HG03442 (cell line): ENCODE results near the gene ARHGAP1.
"Not testable (repeated sequence)": the region's sequence is repeated elsewhere in the genome, so short reads cannot be mapped to it uniquely, and the experiment has no call there.

Experiments
- ATAC-seq: cut with Tn5 transposase; IDR thresholded peaks from one replicate; pipeline ENCODE4 v1.9.1; 2021; ENCODE audit warnings: mild to moderate bottlenecking, moderate library complexity; ENCODE audit not compliant: unreplicated experiment

The ARHGAP1 gene

DNA sequence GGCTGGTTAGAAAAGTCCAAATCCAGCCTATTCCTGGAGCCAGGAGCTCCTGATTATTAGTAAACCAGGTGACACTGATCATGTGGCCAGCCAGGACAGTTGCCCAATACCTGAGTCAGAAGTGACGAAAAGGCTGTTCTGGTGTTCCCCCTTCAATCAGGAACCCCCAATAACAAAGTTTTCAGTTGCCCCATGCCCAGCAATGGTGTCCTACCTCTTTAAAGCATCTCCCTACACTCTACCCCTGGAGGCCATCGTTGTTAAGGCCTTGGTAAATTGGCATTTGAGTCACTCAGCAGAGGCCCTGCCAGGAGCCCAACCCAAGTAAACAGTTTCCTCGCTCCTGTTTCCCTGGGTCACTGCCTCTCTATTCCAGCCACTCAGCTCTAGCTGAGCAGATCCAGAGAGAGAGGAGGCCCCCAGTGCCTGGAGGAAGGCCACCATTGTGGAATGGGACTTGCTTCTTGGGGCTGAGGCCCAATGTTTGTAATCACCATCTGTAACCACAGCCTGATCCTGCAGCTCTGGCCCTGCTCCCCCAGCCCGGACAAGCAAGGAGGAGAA is 25.0 kb downstream of the ARHGAP1 start:
- no peak for ATAC-seq

DNA sequence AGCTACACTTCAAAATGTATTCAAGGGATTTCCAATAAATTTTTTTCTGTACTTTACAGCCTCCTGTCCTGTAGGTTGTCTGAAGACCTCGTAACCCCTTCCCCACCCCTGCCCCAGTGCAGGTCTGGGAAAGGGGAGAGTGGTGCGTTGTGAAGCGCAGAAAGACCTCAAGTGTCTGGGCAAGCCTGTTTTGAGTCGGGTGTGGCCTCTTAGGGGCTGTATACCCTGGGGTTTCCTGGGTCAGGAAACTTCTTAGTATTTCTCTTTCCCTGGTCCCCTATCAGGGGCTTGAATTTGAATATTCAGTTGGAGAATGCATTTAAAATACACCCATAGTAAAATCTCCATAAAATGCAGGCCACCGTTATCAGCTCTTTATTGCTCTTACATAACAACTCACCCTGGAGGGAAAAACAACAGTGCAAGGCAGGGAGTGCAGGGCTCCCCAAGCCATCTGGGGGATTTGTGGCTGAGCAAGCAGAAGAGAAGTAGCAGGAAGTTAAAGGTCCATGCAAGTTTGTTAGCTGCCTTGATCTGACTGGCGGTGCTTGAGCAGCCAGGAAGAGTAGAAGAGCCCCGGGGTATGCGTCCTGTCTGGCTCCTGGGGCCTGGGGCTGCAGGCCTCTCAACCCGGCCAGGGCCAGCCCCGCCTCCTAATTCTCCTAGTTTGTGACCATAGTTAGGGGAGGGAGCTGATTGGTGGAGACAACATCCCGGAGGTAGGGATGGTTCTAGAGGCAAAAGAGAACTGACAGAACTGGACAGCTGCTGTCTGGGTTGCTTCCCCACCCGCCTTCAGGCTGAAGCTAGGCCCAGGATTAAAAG is 25.7 kb downstream of the ARHGAP1 start:
- no peak for ATAC-seq

DNA sequence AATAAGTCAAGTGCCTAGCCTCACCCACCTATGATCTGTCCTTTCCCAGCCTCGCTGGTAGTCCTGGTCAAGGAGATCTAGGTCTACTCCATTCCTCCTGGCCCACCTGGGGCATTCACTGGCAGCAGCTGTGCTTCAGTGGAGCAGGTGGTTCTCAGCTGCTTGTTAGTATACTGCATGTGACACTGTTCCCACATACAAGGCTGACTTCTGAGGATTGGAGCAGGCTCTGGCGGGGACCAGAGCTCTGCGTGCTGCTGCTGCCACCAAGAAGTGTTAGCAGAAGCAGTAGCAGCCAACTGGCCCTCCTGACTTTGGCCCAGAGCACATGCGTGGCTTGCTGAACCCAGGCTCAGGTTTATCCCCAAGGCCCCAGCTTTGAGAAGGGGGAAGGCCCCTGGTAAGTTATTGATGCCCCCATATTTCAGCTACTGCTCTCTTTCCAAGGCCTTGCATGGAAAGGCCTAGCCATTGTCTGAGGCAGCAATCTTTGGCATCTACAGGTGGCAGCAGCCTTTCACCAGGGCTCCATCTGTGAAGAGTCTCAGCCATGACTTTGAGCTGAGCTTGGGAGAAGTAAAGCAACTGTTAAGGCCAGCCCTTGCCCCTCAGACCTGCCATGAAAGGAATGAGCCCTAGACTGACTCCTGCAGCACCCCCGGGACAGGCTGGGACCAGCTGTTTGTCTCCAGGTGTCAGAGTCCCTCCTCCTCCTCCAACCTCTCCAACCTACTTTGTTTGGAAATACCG is 26.5 kb downstream of the ARHGAP1 start:
- no peak for ATAC-seq

DNA sequence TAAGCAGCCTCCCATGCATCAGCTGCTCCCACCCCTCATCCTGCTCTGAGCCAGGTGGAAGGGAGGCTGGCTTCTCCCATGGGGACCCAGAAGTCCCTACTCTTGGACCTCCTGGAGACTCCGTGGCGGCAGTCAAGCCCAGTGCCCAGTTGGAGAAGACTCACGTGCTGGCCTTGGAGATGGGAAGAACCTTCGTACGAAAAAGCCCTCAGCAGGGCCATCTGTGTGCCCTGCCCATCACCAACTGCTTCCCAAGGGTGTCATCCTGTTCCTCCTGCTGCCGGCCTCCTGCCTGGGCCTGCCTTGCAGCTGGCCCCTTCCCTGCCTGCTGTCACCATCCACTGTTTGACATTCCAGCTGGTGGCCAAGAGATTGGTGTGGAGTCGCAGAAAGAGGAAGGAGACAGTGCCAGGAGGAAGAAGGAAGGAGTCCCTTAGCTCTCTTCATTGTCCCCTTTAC is 28.0 kb downstream of the ARHGAP1 start:
- no peak for ATAC-seq

DNA sequence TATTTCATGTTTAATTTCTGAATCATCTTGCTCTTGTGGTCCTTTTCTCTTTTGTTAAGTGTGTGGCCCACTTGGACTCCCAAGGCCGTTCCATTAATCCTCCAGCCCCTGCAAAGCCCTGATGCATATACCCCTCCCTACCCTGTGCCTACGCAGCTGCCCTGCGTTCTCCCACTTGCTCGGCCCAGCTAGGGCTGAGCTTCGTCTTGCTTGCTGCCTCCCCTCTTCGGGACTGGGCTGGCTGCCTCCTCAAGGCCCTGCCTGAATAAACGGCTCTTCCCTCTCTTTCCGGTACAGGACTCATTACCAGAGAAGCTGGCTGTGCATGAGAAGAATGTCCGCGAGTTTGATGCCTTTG is 28.5 kb downstream of the ARHGAP1 start:
- no peak for ATAC-seq

DNA sequence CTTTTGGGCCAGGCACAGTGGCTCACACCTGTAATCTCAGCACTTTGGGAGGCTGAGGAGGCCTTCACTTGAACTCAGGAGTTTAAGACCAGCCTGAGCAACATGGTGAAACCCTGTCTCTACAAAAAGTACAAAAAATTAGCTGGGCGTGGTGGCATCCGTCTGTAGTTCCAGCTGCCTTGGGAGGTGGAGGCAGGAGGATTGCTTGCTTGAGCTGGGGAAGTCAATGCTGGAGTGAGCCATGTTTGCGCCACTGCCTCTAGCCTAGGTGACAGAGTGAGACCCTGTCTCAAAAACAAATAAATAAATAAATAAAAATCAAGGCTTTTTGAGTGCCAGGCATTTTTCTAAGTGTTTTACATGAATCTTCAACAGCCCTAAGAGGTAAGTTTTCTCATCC is 29.9 kb downstream of the ARHGAP1 start:
- not testable (repeated sequence) for ATAC-seq

DNA sequence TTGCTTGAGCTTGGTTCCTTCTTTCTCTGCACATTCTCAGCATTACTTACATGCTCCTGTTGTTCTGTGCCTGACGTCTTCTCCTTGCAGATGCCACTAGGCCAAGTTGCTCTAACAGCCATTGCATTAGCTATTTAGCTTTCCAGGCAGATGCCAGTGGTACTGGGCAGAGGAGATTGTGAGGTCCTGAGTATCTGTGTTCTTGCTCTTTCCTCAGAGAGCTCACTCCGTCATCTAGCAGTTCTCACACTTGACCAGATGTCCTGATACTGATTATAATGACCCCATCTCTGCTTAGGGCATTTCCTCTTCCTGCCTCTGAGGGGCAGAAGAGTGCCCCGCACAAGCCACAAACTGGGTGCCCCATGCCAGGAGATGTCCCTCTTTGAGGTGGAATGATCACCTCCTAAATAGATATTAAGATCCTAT is 30.7 kb downstream of the ARHGAP1 start:
- no peak for ATAC-seq

DNA sequence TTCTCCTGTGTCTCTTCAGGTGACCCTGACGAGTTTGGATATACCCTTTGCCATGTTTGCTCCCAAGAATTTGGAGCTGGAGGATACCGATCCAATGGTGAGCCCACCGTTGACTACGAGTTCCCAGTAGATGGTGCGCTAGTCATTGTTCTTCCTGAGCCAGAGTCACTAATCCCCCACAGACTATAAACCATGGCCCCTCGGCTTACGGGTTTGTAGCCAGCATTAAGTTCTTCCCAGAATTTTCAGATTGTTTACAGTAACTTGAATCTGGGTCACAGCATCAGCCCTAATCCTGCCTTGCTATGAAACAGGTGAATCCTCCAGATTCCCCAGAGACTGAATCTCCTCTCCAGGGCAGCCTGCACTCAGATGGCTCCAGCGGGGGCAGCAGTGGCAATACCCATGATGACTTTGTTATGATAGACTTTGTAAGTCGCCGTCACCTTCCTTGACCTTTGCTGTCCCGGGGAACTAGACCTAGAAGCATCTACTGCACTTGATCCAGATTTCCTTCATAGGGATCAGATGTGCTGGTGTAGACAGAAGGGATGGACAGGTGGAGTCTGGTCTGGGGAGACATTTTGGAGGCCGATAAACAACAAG is 31.8 kb downstream of the ARHGAP1 start:
- ATAC-seq = no peak

DNA sequence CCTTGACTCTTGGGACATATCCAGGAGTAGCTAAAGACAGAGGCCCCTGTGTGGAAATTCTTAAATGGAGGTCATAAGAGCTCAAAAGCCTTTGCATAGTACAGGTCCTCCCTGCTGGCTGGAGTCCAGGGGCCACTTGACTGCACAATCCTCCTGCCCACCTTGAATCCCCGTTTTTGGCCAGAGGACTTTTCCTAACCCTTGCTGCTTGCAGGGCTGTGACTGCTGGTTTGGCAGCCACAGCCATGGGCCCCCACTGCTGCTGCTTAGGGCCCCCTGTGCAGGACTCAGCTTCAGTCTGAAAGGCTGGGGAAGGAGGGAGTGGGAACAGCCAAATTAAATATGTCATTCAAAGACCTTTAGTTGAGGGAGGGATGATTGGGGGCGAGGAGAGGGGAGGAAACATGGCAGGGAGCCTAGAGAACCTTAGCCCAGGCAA is 33.4 kb downstream of the ARHGAP1 start:
- ATAC-seq = no peak

DNA sequence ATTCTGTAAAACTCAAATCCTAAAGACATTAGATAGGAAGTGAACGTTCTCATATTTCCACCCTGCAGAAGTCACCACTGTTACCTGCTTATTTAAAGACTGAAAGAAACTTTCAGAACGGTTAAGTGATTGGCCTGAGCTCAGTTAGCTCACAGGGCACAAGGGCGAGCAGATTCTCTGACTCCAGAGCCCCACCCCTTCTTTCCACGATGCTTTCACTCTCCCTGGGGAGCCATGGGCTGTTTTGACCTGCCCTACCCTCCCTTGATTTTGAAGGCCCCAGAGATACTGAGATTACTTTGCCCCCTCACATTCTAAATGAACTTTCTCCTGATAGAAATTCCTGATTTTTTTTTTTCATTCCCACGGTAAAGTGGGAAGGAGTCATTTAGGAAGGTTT is 33.9 kb downstream of the ARHGAP1 start:
- ATAC-seq = no peak

DNA sequence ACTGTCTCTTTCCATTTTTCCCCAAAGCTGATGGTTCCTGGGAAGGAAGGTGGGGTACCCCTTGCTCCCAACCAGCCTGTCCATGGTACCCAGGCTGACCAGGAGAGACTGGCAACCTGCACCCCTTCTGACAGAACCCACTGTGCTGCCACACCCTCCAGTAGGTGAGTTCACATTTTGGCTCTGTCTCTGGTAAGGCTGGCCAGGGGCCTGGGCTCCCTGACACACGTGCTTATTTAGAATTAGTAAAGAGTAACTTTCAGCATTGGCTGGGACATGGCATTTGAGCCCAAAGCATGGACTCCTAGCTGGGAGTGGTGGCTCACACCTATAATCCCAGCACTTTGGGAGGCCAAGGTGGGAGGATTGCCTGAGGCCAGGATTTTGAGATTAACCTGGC is 35.1 kb downstream of the ARHGAP1 start:
- ATAC-seq = no peak

DNA sequence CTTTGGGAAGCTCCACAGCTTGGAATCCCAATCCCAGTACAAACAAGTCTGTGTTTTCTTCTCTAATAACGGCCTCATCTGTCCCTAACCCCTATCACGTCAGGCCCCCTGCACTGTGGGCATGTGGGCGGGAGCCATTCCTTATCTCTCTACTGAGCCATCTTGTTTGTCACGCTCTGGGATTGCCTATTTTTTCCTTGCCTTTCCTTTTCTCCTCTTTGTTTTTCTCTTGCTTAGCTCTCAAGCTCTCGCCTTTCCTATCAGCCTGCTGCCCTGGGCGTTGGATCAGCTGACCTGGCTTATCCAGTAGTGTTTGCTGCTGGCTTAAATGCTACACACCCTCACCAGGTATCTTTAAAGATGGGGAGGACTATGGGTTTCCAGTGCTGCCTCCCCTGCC is 35.8 kb downstream of the ARHGAP1 start:
- ATAC-seq = no peak

DNA sequence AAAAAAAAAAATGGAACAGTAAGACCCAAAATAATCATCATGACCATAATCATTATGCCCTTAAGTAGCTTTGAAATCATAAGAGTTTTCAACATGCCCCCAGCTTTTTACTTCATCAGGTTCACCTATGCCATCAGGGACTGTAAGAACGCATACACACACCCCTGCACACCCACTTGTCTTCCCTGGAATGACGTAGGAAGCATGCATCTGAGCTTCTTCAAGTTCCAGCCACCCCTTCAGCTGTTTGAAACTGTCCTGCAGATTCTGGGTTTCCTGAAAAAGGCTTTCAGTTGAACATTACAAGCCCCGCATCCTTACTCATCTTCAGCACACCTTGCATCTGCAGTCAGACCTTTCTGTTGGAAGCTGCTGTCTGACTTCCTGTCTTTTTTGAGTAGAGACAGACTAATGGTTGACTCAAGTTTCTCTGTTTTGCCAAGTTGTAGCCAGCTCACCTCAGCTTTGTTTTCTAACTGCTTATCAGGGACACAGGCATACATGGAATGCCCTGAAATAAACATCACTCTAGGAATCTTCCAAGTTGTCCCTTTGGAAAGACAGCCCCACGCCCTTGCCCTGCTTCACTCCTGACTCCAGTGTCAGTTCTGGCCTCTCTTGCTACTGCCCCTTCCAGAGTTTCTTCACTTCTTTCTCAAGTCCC is 37.0 kb downstream of the ARHGAP1 start:
- ATAC-seq = no peak

DNA sequence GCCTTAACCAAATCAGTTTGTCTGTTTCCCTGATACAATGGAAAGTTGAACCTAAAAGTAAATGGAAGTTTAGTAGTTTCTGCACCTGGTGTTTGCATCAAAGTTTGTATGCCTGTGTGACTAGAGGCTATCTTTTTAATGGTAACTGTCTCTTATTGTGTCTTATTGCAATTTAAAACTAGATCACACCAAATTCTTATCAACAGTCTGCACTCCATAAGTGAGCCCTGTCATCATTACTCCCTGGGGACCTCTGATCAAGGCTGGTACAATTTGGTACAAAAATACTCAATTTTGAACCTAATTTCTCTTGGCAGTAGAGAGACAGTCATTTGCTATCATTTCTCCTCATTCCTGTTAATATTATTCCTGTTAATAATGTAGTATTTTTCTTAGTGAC is 38.1 kb downstream of the ARHGAP1 start:
- ATAC-seq = no peak

DNA sequence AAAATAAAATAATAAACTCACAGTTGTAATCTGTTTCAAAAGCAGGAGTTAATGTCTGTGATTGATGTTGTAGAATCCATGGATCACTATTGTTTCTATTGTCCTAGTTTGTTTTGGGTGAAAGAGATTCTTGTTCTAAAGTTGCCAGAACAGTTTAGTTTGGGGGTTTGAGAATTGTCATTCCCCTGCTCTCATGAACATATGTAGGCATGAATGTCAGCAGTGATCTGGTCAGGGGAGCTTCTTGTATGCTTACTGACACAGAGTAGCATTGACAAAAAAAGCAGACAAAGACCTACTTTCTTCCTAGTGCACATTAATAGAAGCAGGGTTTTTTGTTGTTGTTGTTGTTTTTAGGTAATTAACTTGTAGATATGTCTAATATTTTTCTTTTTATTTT is 38.6 kb downstream of the ARHGAP1 start:
- ATAC-seq = no peak

DNA sequence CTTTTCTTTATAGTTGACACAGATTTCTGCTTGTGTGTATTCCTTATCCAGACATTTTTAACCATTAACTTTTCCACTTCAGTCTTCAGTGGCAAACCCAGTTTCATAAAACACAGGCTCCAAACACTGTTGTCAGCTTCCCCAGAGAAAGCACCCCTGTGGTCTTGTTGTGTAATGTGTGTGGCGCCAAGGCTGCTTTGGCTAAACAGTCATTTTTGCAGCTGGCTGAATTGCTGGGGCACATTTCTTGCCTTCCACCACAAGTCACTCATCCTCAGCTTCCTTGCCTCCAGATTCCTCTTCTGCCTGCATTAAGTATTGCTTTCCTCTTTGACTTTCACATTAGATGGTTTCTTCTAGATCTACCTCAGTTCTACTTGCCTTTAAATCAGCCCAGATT is 40.5 kb downstream of the ARHGAP1 start:
- ATAC-seq = no peak

DNA sequence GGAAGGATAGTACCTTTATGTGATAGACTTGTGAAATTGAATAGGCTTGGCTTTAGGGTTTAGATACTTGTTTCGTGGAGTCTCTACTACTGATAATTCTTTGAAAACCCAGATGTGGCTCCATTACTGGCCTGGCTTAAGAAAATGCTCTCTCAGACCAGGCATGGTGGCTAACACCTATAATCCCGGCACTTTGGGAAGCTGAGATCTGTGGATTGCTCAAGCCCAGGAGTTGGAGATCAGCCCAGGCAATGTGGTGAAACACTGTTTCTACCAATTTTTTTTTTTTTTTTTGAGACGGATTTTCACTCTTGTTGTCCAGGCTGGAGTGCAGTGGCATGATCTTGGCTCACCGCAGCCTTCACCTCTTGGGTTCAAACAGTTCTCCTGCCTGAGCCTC is 42.2 kb downstream of the ARHGAP1 start:
- no peak for ATAC-seq

DNA sequence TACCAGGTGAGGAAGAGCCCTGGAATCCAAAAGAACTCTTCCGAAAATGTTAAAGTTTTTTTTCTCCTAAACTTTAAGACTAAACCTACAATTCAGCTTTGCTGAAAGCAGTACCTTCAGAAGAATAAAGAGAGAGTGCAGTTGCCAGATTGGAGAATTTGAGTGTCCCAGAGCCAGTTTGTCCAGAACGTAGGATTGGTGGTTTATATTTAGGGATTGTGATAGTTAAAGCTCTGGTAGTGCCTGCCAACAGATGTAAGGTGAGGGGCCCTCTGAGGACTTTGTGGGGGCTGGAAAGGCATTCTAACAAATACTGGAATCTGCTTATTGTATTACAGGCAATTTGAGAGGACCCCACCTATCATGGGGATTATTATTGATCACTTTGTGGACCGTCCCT is 43.2 kb downstream of the ARHGAP1 start:
- ATAC-seq = no peak

DNA sequence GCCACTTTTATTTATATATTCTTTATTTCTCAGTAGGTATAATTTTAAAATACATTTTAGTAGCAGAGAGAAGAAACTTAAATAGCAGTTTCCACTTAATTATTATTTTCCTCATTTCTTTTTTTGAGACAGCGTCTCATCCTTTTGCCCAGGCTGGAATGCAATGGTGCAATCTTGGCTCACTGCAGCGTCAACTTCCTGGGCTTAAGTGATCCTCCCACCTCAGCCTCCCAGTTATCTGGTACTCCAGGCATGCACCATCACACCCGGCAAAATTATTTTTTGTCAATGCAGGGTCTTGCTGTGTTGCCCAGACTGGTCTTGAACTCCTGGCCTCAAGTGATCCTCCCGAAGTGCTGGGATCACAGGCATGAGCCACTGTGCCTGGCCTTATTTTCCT is 44.8 kb downstream of the ARHGAP1 start:
- ATAC-seq = no peak

DNA sequence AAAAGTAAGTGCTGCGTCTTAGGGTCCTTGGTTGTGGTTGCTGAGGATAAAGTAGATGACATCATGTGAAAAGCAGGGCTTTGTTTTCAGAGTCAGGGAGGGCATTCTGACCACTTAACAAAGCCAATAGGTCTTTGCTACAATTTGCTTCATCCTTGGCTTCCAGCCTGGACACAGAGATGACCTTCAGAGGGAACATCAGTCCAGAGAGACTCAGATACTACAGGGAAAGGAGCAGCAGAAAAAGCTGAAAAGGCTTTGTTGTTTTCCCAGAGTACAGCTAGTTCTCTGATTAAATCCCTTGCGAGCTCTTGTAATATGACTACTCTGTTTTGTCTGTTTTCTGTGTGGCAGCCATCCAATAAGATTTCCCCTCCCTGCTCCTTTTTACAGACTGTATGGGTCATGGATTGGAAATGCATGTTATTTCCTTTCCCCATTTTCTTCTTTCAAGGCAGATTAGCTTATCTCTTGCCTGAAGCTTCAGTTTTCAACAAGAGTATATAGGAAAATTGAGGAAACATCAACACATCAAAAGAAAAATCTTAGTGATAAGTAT is 51.2 kb downstream of the ARHGAP1 start:
- ATAC-seq = no peak

DNA sequence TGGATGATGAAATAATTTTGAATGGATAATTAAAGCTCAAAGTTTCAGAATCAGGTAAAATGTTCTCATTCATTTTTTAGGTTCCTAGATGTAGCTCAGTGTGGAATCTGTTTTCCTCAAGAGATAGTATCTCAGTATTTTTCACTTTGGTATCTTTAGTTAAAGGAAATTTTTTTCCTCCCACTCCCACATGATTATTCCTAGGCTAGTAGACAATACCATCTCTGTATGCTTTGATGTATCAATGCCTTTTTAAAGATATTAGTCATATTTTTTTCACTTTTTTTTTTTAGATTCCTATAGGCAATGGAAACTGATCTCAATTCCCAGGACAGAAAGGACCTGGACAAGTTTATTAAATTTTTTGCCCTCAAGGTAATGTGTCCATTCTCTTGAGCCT is 56.4 kb downstream of the ARHGAP1 start:
- ATAC-seq = no peak
